GM15510 (cell line): ENCODE results near the gene GALNT15.
A peak's percentile ranks its signal among the peaks of the same experiment; 100 is the strongest.

Experiments
- POLR2A ChIP-seq: IDR thresholded peaks from 3 replicates; pipeline ENCODE4 v1.6.1; 2011; ENCODE audit warnings: borderline replicate concordance; ENCODE audit not compliant: insufficient read length; ENCODE audit errors: extremely low read depth

Gene GALNT15

GRCh38 chr3:16260046-16260445, 85.6 kb downstream of the GALNT15 start:
- TF ChIP-seq POLR2A, result no peak

DNA sequence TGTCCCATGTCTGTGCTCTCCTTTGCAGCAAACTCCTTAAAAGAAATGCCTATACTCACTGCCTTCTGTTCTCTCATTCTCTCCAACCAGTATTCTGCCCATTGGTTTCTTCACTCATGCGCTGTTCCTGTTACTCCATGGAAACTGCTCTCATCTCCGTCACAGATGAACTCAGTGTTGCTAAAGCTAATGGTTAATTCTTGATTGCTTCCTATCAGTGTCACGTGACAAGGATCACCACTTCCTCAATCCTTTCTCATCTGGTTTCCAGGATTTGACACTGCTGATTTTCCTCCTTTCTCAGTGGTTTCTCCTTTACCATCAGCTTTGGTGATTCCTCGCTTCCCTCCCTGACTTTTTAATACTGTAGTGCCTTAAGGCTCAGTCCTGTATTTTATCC, 87.7 kb downstream of the GALNT15 start:
- no peak for TF ChIP-seq POLR2A

- no peak for TF ChIP-seq POLR2A
Measured at GRCh38 chr3:16264174-16264707, 89.8 kb downstream of the GALNT15 start.

- peak; percentile 82 for TF ChIP-seq POLR2A
Measured at GRCh38 chr3:16264708-16265454, 90.4 kb downstream of the GALNT15 start, which contains the start of the genes DPH3 and OXNAD1. Gene DPH3, minus strand, starts transcription at chr3:16264943. Its CDS starts 67 bp downstream, at chr3:16264876. Gene OXNAD1, plus strand, starts transcription at chr3:16265212. Its CDS starts 5,741 bp downstream, at chr3:16270953.

DNA sequence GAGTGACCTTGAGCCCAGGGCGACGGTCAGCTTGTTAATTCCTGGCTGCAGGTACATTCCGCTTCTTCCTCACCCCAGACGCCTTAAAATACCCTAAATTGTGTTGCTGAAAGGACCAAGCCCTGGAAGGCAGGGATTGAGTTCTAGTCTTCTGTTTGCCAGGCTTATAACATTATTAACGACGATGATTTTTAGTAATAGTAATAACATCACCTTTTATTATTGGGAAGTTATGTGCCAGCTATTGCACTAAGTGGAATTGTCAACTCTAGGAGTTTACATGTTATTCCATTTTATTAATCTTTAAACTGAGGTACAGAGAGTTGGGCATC, 90.9 kb downstream of the GALNT15 start:
- no peak for TF ChIP-seq POLR2A

DNA sequence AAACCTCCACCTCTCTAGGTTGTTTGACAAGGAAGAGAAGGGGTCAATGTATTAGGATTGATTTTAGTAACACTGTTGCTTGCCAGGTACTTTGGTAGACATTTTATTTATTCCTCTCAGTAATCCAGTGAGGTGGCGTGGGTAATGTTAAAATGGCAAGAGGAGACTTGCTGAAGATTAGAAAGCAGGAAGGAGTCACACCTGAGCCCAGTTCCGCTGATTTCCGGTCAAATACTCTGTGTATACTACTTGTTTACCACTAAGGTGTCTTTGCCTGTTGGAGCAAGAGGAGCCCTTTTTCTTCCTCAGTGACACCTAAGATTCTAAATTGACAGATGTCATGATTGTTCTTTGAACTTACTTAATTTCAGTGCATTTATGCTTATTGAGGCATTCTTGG, 92.2 kb downstream of the GALNT15 start:
- no peak for TF ChIP-seq POLR2A

DNA sequence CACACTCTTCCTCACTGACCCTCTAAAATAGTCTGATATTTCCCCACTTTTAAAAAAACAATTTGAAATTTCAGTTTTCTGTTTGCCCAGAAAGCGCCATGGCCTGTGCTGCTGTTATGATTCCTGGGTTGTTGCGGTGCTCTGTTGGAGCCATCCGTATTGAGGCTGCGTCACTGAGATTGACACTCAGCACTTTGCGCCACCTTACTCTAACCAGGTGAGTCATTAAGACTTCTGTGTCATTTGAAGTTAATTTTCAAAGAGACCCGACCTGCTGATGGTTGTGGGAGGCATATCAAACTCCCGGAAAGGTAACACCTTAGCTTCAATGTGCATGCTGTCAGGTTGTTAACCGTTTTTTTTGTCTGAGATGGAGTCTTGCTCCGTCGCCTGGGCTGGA, 96.4 kb downstream of the GALNT15 start:
- TF ChIP-seq POLR2A, result no peak

GRCh38 chr3:16272588-16272987, 98.1 kb downstream of the GALNT15 start:
- no peak for TF ChIP-seq POLR2A

DNA sequence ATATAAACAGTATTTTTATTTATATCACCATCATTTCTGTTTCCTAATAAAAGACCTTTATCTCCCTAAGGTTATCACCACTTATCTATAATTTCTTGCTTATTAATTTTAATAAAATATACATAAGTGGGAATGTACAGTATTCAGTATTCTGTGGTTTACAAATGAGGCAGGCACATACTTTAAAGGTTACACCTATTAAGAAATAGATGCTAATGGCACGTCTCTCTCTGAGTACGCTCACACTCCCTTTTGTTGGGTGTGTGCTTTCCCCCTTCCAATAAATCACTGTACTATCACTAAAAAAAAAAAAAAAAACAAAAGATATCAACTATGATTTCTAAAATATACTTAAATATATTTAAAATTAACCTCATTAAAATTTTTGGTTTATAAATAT, 99.4 kb downstream of the GALNT15 start:
- no peak for TF ChIP-seq POLR2A

DNA sequence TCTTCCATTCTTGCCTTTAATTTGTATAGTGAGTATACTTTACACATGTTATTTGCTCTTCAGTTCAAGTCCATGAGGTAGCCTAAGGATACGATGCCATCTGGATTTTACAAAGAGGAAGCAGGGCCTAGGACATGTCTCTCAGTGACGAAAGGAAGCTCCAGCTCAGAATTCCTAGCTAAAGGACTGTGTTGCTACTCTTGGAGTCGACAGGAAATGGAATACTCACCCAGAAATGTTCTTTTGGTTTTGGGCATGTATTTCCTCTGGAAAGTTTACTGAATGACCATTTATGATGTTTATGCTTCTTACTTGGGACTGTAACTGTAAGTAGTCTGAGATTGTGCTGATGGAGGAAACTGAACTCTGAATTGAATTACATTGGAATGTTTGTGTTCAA, 103.0 kb downstream of the GALNT15 start:
- no peak for TF ChIP-seq POLR2A

DNA sequence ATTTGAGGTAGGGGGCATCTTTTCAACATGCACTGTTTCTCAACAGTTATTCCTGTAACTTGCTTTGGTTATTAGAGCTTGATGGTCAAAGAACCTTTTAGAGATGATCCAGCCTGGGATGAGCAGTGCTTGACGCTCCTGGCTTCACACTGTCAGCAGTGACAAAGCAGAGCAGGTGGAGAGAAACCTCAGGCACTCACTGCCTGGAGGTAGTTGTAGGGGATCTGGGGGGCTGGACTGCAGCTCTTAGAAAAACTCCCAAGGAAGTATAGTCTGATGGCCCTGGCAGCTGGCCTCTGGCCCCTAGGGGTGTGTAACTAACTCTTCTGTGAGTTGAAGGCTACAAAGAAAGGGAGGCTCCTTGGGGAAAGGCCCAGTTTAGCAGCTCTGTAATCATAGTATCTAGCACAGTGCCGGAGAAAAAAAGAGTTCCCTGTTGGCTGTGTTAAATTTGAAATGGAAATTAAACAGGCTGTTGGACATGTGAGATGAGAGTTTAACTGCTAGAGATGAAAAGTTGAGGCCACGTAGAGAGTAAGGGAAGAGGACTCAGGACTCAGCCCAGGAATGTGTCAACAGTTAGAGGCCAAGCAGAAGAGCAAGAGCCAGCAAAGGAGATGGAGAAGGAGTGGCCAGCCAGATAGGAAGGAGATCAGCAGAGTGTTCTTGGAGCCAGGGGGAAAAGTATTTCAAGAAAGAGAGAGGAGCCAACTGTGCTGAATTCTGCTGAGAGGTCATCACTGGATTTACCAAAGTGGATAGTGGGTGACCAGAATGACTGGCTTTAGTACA, 104.7 kb downstream of the GALNT15 start:
- no peak for TF ChIP-seq POLR2A

- TF ChIP-seq POLR2A, result no peak
Measured at GRCh38 chr3:16280671-16281070, 106.2 kb downstream of the GALNT15 start.
